GM12864 (cell line): ENCODE data around the gene BTD.

Experiments
- DNase-seq: peaks from one replicate; pipeline ENCODE4 v3.0.0-alpha.2; 2011; ENCODE audit warnings: low read depth
- H3K4me3 ChIP-seq: 2 replicates; pipeline ENCODE4 v1.5.1; 2011; ENCODE audit warnings: mild to moderate bottlenecking, low read depth, low read length, control low read depth
- CTCF ChIP-seq: IDR thresholded peaks from 2 replicates; pipeline ENCODE4 v1.5.1; 2011; ENCODE audit warnings: low read depth, mild to moderate bottlenecking, moderate library complexity, low read length, control low read depth, inconsistent platforms; ENCODE audit errors: missing control alignments

Gene BTD

GRCh38 chr3:15601399-15602145 is at the start of gene BTD, which contains the start of gene HACL1:
Gene BTD, plus strand, starts transcription at chr3:15601745. Its CDS starts 33,695 bp downstream, at chr3:15635440.
Gene HACL1, minus strand, starts transcription at chr3:15601569. Its CDS starts 106 bp downstream, at chr3:15601463.
- peak; percentile 38 for TF ChIP-seq CTCF
- H3K4me3 ChIP-seq = peak within 1 kb of the TSS; percentile 81
- DNase-seq = peak; percentile 98

DNA sequence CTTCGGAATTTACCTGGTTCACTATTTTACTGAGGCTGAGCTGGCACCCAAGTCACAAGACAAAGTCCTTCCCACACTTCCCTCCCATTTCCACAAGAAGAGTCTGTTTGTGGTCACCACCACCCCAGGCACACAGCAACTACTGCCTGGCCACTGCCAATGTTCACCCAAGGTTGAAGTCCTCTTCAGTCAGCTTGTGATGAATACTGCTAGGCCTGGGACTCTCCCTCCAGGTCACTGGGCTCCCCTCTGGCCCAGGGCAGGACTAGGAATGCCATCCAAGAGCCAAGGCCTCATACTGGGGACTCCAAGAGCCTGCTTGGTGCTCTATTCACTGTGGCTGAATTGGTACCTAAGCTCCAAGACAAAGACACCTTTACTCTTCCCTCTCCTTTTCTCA is 49.6 kb upstream of the BTD start:
- TF ChIP-seq CTCF = no peak
- no peak overlapping the region for H3K4me3 ChIP-seq
- DNase-seq = no peak

DNA sequence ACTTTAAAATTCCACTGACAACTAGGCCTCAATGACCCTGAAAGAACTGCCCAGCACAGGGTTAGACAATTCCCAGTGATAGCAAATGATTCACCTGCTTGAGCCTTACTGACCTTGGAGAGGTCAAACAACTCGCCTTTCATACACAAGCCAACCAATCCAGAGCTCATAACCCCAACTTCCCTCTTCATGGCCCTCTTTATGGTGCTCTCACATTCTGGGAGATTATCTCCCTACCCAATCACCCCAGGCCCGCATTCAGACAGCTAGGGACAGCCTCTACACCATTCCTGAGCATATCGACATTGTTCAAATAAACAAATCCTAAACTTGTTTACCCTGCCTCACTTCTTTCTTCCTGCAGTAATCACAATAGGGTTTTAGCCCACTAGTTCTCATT is 47.8 kb upstream of the BTD start:
- H3K4me3 ChIP-seq = no peak overlapping the region
- no peak for TF ChIP-seq CTCF
- no peak for DNase-seq

- peak; percentile 79 for DNase-seq
- no peak overlapping the region for H3K4me3 ChIP-seq
- TF ChIP-seq CTCF = no peak
These were observed 45.0 kb upstream of the BTD start for GRCh38 chr3:15556512-15556911.

DNA sequence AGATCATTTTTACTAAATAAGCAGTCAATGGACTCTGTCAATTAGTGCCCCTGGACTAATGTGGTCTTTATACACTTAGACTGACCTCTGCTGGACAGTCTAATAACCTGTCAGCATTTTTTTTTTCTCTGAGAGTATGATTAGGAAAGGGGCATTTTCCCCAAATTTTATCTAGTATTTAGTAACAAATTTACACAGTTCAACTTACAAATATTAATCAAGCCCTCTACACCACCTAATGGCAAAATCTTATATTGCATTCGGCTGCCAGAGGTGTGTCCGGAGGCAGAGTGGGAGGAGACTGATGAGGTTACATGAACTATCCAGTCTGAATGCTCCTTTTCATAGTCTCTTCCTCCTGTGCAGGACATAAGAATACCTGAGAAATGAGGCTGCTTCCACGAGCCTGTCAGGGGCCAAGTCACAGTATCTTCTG is 44.0 kb upstream of the BTD start:
- DNase-seq = peak; percentile 47
- TF ChIP-seq CTCF = peak; percentile 60
- no peak overlapping the region for H3K4me3 ChIP-seq

- no peak for TF ChIP-seq CTCF
- no peak for DNase-seq
- H3K4me3 ChIP-seq = no peak overlapping the region
These were observed 43.0 kb upstream of the BTD start for GRCh38 chr3:15558581-15558980.

GRCh38 chr3:15562560-15562959 is 39.0 kb upstream of the BTD start:
- no peak for TF ChIP-seq CTCF
- H3K4me3 ChIP-seq = no peak overlapping the region
- no peak for DNase-seq
